ENCODE results near the gene PADI3.

The PADI3 gene

DNA sequence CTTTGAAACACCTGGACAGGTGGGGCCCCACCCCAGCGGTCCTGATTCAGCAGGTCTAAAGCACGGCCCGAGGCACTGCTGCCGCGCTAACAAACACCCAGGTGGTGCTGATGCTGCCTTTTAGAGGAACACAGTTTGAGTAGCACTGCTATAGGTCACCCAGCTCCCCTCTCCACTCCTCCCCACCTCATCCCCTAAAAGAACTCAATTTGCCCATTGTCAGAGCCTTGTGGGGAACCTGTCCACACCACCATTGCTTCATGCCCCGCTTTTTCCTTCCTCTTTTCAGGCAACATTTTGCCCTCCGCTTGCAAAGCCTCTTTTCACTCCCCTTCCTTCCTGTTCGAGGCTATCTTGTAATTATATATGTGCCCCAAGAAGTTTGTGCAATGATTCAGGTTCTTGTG lies 32.9 kb downstream of the PADI3 start:
- no peak for DNase-seq (ENCODE audit: extremely low spot score)
- CTCF ChIA-PET = no interaction called here
- POLR2A ChIA-PET = no interaction called here
- TF ChIP-seq FOXM1 (IDR thresholded peaks at IDR 0.05; ENCODE audit: borderline replicate concordance) (no peak), NFRKB (IDR thresholded peaks at IDR 0.05) (no peak), BHLHE40 (IDR thresholded peaks at IDR 0.05; ENCODE audit: borderline replicate concordance) (no peak), ZNF384 (IDR thresholded peaks at IDR 0.05) (no peak), SUZ12 (IDR thresholded peaks at IDR 0.05) (no peak), FOXK2 (IDR thresholded peaks at IDR 0.05) (no peak), FOXA1 (IDR thresholded peaks at IDR 0.05) (no peak), LEF1 (IDR thresholded peaks at IDR 0.05; ENCODE audit: borderline replicate concordance) (no peak), HDGF (IDR thresholded peaks at IDR 0.05; ENCODE audit: borderline replicate concordance) (no peak)

DNA sequence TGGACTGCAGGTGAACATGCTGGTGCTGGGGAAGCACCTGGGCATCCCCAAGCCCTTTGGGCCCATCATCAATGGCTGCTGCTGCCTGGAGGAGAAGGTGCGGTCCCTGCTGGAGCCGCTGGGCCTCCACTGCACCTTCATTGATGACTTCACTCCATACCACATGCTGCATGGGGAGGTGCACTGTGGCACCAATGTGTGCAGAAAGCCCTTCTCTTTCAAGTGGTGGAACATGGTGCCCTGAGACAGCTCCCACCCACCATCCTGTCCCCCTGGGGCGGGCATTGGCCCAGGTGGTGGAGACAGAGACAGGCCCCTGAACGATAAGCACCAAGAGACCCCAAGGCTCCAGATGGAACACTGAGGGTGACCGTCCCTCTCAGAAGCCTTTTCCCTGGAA lies 33.9 kb downstream of the PADI3 start:
- ChIA-PET POLR2A (no interaction called here), CTCF (no interaction called here)
- no peak for DNase-seq (ENCODE audit: extremely low spot score)
- TF ChIP-seq FOXM1 (IDR thresholded peaks at IDR 0.05; ENCODE audit: borderline replicate concordance) (no peak), L3MBTL2 (conservative IDR thresholded peaks at IDR 0.05) (no peak), CTBP1 (IDR thresholded peaks at IDR 0.05; ENCODE audit: borderline replicate concordance) (no peak), BHLHE40 (IDR thresholded peaks at IDR 0.05; ENCODE audit: borderline replicate concordance) (no peak), NFRKB (IDR thresholded peaks at IDR 0.05) (no peak), ZNF384 (IDR thresholded peaks at IDR 0.05) (no peak), FOXK2 (IDR thresholded peaks at IDR 0.05) (no peak), LEF1 (IDR thresholded peaks at IDR 0.05; ENCODE audit: borderline replicate concordance) (no peak), SP1 (IDR thresholded peaks at IDR 0.05) (no peak), ARNT (IDR thresholded peaks at IDR 0.05) (no peak)

DNA sequence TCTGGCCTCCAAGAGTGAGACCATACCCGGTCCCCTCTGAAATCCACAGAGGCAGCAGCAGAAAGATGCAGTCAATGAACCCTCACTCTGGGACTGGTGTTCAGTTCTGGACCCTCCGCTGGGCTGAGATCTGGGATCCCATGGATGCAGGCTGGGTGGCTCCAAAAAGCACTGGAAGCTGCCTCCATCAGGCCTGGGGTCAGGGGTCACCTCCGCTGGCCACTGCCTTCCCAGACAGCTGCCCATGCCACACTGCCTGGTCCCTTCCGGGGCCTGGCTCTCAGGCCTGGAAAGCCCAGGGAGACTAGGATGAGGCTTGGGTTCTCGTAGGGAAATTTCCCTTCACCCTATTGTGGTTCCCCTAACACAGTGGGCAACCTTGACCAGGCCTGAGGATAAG lies 37.7 kb downstream of the PADI3 start:
- CTCF ChIA-PET = no interaction called here
- POLR2A ChIA-PET = no interaction called here
- TF ChIP-seq NFRKB (IDR thresholded peaks at IDR 0.05) (no peak), FOXA1 (IDR thresholded peaks at IDR 0.05) (no peak), SUZ12 (IDR thresholded peaks at IDR 0.05) (no peak), BHLHE40 (IDR thresholded peaks at IDR 0.05; ENCODE audit: borderline replicate concordance) (no peak), FOXM1 (IDR thresholded peaks at IDR 0.05; ENCODE audit: borderline replicate concordance) (no peak), TARDBP (IDR thresholded peaks at IDR 0.05) (no peak), ARNT (IDR thresholded peaks at IDR 0.05) (no peak), SP1 (IDR thresholded peaks at IDR 0.05) (no peak), CTBP1 (IDR thresholded peaks at IDR 0.05; ENCODE audit: borderline replicate concordance) (no peak), HDGF (IDR thresholded peaks at IDR 0.05; ENCODE audit: borderline replicate concordance) (no peak), LEF1 (IDR thresholded peaks at IDR 0.05; ENCODE audit: borderline replicate concordance) (no peak), FOXK2 (IDR thresholded peaks at IDR 0.05) (no peak), L3MBTL2 (conservative IDR thresholded peaks at IDR 0.05) (no peak), ZNF384 (IDR thresholded peaks at IDR 0.05) (no peak)
- TF ChIP-seq, protein P1, sequence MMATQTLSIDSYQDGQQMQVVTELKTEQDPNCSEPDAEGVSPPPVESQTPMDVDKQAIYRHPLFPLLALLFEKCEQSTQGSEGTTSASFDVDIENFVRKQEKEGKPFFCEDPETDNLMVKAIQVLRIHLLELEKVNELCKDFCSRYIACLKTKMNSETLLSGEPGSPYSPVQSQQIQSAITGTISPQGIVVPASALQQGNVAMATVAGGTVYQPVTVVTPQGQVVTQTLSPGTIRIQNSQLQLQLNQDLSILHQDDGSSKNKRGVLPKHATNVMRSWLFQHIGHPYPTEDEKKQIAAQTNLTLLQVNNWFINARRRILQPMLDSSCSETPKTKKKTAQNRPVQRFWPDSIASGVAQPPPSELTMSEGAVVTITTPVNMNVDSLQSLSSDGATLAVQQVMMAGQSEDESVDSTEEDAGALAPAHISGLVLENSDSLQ (IDR thresholded peaks at IDR 0.05) = no peak
- no peak for DNase-seq (ENCODE audit: extremely low spot score)

DNA sequence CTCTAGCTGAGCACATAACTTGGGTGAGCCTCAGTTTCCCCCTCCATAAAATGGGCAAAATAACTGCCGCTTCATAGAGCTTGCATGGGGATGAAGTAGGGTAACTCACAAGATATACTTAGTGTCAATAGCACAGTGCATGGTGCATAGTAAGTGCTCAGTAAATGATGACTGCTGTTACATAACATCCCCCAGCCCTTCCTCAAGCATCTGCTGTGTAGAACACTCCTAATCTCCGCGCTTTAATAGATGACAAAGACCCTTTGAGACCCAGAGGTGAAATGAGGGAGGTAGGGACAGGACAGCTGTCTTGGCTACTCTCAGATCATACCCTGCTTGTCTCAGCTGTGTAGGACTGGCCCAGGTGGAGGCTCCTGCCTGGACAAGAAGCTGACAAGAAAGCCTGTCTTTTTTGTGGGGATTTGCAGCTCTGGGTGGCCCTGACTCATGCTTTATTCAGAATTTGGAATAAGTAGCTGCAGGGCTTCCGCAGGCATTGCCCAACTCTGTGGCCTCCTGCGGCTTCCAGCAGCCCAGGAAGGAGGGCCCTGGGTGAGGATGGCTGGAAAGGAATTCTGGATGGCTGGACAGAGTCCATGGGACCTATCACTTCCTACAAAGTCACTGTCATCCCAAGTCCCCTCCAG lies 38.4 kb downstream of the PADI3 start:
- DNase-seq (ENCODE audit: extremely low spot score) = no peak
- TF ChIP-seq TARDBP (IDR thresholded peaks at IDR 0.05) (no peak), HDGF (IDR thresholded peaks at IDR 0.05; ENCODE audit: borderline replicate concordance) (no peak), ZNF384 (IDR thresholded peaks at IDR 0.05) (no peak), NFRKB (IDR thresholded peaks at IDR 0.05) (no peak), CTBP1 (IDR thresholded peaks at IDR 0.05; ENCODE audit: borderline replicate concordance) (no peak), SUZ12 (IDR thresholded peaks at IDR 0.05) (no peak), LEF1 (IDR thresholded peaks at IDR 0.05; ENCODE audit: borderline replicate concordance) (no peak), SP1 (IDR thresholded peaks at IDR 0.05) (no peak), FOXK2 (IDR thresholded peaks at IDR 0.05) (no peak), ARNT (IDR thresholded peaks at IDR 0.05) (no peak), BHLHE40 (IDR thresholded peaks at IDR 0.05; ENCODE audit: borderline replicate concordance) (no peak), L3MBTL2 (conservative IDR thresholded peaks at IDR 0.05) (no peak), FOXA1 (IDR thresholded peaks at IDR 0.05) (no peak), ELF4 (IDR thresholded peaks at IDR 0.05) (no peak), FOXM1 (IDR thresholded peaks at IDR 0.05; ENCODE audit: borderline replicate concordance) (no peak)
- TF ChIP-seq, protein P1 (IDR thresholded peaks at IDR 0.05) = no peak
- ChIA-PET POLR2A (no interaction called here), CTCF (interaction anchor here (0.6 kb wide), 1 partner anchor 438 kb away, joined by 5 read pairs; no protein-coding TSS in a partner anchor)

DNA sequence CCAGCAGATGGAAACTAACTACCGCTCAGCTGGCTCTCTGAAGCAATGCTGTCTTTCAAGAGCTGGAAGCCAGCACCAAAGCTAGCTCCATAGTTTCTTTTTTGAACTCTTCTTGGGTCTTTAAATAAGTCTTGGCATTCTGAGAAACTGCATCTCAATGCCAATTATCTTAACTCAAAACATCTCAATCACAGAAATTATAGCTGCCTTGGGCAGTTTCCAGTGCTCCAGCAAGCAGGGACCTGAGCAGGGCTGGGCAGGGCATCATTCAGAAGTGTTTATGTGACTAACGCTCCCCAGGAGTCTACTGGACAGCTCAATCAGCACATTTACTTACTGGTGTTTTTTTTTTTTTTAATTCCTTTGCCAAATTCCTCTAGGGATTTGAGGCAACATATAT lies 40.8 kb downstream of the PADI3 start:
- ChIA-PET POLR2A (no interaction called here), CTCF (no interaction called here)
- TF ChIP-seq FOXM1 (IDR thresholded peaks at IDR 0.05; ENCODE audit: borderline replicate concordance) = no peak
- no peak for TF ChIP-seq NFRKB (IDR thresholded peaks at IDR 0.05)
- peak; percentile 62 for TF ChIP-seq ZNF384 (IDR thresholded peaks at IDR 0.05)
- no peak for TF ChIP-seq BHLHE40 (IDR thresholded peaks at IDR 0.05; ENCODE audit: borderline replicate concordance)
- no peak for TF ChIP-seq ELF4 (IDR thresholded peaks at IDR 0.05)
- TF ChIP-seq, protein P1 (IDR thresholded peaks at IDR 0.05) = peak; percentile 35
- TF ChIP-seq TARDBP (IDR thresholded peaks at IDR 0.05) = no peak
- DNase-seq (ENCODE audit: extremely low spot score) = no peak

DNA sequence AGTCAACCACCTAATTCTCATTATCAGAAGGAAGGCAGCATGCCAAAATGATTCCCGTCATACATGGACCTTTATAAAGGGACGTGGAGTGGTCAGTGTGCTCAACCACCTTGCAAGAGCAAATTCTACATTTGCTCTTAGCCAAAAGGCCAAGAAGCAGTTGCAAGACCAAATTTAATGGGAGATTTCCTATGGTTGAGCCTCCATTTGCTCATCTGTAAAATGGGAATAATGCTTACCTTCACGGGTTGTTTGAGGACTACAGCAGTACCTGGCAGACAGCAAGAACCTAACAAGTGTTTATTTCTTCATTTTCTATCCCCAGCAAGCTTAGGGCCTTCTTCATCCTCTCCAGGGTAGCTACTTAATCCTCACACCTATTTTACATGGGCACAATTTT lies 41.7 kb downstream of the PADI3 start:
- no peak for TF ChIP-seq BHLHE40 (IDR thresholded peaks at IDR 0.05; ENCODE audit: borderline replicate concordance)
- TF ChIP-seq FOXM1 (IDR thresholded peaks at IDR 0.05; ENCODE audit: borderline replicate concordance) = no peak
- TF ChIP-seq NFRKB (IDR thresholded peaks at IDR 0.05) = no peak
- no peak for TF ChIP-seq CTBP1 (IDR thresholded peaks at IDR 0.05; ENCODE audit: borderline replicate concordance)
- TF ChIP-seq SP1 (IDR thresholded peaks at IDR 0.05) = no peak
- no peak for TF ChIP-seq FOXA1 (IDR thresholded peaks at IDR 0.05)
- TF ChIP-seq TARDBP (IDR thresholded peaks at IDR 0.05) = no peak
- no peak for TF ChIP-seq L3MBTL2 (conservative IDR thresholded peaks at IDR 0.05)
- TF ChIP-seq, protein P1 (IDR thresholded peaks at IDR 0.05) = no peak
- no peak for TF ChIP-seq ELF4 (IDR thresholded peaks at IDR 0.05)
- TF ChIP-seq LEF1 (IDR thresholded peaks at IDR 0.05; ENCODE audit: borderline replicate concordance) = no peak
- TF ChIP-seq SUZ12 (IDR thresholded peaks at IDR 0.05) = no peak
- no peak for TF ChIP-seq ARNT (IDR thresholded peaks at IDR 0.05)
- TF ChIP-seq ZNF384 (IDR thresholded peaks at IDR 0.05) = no peak
- no peak for TF ChIP-seq FOXK2 (IDR thresholded peaks at IDR 0.05)
- TF ChIP-seq HDGF (IDR thresholded peaks at IDR 0.05; ENCODE audit: borderline replicate concordance) = no peak
- DNase-seq (ENCODE audit: extremely low spot score) = no peak
- CTCF ChIA-PET = no interaction called here
- POLR2A ChIA-PET = no interaction called here

Data from HEK293T (cell line).